HG02870 (cell line): ENCODE results near the gene ABHD12.
A peak's percentile ranks its signal among the peaks of the same experiment; 100 is the strongest.
"Not testable (repeated sequence)": the region's sequence is repeated elsewhere in the genome, so short reads cannot be mapped to it uniquely, and the experiment has no call there.

Experiments
- ATAC-seq: cut with Tn5 transposase; IDR thresholded peaks from one replicate; pipeline ENCODE4 v1.9.1; 2021; ENCODE audit warnings: mild to moderate bottlenecking, moderate library complexity; ENCODE audit not compliant: unreplicated experiment

Gene ABHD12

GRCh38 chr20:25324412-25324811, 66.2 kb downstream of the ABHD12 start:
- ATAC-seq: no peak

DNA sequence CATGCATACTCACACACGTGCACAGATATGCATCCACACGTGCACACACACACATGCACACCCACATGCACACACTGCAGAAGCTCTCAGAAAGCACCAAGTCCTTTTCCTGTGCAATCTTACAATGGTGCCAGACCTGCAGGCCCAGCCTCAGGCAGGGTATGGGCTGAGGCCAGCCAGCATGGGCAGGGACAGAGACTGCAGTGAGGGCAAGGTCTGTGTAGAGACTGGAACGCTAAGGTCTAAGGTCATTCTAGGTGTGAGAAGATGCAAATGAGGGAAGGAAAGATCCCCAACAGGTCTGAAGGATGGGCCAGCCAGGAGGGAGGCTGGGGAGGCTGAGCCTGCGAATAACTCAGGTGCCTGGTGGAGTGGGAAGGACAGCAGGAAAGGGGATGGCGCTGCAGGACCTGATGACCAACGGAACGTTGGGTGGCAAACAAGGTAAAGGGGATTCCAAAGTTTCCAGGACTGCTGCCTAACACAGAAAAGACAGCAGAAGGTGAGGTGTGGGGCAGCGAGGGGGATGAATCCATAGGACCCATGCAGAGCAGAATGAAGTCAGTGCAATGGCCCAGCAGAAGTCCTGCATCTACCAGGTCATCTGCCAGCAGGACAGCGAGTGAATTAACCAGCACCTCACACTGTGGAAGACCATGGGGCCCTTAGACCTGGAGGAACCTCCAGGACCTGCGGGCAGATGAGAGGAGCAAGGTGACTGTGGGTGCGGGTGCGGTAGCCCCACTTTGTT, 67.0 kb downstream of the ABHD12 start:
- ATAC-seq: no peak

DNA sequence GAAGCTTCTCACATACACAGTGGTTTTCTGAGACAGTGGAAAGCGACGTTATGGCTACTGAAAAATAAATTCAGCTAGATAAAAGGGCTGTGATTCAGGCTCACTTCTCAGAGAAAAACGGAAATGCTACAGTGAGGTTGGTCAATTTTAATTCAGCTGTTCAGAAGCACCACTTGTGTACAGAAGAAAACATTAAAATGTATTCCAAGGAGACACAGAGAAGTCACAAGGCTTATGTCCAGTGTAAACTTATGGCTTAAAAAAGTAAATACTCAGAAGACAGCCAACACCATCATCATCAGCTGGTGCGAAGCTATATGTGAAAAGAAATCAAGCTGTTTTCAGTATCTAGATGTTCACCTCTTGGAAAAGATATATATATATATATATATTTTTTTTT, 68.6 kb downstream of the ABHD12 start:
- ATAC-seq: no peak

GRCh38 chr20:25321262-25321831, 69.3 kb downstream of the ABHD12 start:
- no peak for ATAC-seq

- ATAC-seq: no peak
These were observed 70.4 kb downstream of the ABHD12 start for GRCh38 chr20:25320035-25320800.

DNA sequence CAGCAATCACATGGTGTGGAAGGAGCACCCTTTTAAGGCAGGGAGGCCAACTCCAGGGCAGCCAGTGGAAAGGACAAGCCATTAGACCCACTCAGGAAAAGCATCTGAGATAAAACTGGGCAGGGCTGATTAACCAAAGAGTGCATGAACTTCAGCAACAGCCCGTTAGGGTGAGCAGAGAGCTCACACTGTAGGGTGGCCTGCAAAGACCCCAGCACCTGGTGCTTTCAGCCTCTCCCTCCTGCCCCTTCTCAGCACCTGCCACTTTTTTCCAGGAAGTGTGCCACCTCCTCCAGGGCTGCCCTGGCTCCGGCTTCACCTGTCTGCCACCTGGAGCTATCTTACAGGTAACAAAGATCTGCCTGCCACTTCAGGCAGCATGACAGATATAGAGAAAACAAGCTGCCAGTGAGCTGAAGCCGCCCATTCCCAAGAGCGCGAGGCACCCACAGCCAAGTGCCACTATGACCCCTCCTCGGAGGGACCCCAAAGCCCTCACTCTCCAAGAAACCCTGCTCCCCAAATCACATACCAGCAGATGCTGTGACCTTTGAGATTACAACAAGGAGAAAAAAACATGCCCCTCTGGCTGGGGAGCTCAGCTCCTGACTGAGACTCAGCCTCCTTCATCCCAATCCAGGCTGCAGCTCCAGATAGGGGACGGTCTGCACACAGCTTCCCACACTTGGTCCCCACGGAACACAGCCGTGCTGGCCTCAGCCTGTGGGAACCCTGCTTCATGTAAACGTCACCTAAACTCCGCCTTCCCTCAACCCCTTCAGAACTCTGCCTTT, 71.2 kb downstream of the ABHD12 start:
- no peak for ATAC-seq

DNA sequence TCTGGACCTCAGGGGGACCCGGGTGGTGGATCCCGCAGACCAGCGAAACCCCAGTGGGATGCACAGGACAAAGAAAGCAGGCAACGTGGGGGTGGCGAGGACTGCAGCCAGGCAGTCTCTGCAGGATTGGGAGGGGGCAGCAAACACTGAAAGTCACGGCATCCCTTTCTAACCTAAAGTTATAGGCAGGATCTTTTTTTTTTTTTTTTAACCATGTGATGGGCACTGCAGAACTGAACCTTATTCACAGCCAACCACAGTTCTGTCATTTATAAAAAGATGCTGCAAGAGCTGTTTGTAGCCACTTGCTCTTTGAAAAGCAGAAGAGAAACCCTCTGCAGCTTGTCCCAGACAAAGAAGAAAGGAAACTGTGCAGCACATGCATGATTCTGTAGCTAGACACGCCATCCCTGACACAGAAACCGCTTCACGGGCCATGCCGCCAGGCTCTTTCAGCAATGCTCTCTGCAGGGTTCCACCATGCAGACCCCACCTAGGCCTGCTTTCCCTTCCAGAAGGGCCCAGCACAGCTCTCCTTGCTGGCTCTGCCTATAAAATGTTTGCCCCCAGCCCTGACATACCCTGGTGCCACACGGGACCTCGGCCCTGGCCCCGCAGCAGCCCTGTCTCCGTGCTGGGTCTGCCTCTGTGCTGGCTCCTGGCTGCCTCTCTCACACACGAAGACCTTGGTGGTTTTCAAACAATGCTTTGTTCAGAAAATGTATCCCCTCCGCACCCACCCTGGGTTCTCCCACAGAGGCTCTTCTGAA, 72.0 kb downstream of the ABHD12 start:
- peak; percentile 96 for ATAC-seq

GRCh38 chr20:25317351-25318075, 73.1 kb downstream of the ABHD12 start:
- no peak for ATAC-seq

DNA sequence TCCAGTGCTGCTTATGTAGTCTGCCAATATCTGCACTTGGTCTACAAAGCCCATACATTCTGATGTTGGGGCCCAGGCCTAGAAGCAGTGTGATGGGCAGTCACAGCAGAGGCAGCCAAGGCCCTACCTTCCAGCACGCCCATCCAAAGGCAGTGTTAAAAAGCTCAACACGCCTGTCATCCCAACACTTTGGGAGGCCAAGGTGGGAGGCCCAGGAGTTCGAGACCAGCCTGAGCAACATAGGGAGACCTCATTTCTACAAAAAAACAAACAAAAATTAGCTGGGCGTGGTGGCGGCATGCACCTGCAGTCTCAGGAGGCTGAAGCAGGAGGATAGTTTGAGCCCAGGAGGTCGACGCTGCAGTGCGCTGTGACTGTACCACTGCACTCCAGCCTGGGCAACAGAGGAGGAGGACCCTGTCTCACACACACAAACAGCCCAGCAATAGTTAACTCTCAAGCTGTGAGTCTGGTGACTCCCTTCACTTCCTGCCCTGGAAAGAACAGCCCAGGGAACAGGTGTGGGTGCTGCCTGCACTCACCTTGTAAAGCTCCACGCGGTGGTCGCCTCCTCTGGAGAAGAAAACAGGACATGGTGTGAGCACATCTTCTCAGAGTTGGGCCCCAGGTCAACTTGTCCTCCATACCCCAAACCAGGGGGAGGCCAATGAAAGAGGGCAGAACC, 74.0 kb downstream of the ABHD12 start:
- no peak for ATAC-seq

DNA sequence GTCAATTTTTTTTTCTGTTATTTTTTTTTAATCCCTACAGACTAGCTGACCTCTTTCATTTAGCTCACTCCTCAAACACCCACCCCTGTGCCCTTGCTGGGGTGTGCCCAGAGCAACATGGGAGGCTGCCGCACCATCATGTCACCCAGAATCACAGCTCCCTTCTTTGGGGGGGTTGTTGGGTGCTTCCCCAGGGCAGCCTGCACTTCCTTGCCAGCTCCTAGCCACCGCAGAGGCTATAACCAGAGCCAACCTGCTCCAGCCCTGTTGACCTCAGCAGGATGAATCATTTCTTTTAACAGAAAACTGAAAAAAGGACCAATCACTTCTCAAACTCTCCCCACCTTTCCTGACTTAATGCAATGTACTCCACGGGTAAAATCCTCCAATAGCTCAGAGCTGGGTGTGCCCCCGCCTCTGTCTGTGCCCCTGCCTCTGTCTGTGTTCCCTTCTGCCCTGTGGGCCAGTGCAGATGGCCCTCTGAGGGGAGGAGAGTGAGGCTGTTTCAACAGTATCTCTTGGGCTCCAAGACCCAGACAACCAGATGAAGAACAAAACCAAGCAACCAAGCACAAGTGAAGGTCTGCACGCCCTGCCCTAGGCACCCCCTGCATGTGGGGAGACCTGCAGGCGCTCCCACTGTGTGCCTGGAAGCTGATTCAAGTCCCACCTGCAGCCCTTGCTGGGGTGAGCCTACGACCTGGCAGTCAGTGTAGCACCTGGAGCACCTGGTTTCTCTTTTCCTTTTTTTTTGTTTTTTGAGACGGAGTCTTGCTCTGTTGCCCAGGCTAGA, 75.0 kb downstream of the ABHD12 start:
- ATAC-seq: no peak

- ATAC-seq: no peak
These were observed 75.9 kb downstream of the ABHD12 start for GRCh38 chr20:25314497-25315417.

DNA sequence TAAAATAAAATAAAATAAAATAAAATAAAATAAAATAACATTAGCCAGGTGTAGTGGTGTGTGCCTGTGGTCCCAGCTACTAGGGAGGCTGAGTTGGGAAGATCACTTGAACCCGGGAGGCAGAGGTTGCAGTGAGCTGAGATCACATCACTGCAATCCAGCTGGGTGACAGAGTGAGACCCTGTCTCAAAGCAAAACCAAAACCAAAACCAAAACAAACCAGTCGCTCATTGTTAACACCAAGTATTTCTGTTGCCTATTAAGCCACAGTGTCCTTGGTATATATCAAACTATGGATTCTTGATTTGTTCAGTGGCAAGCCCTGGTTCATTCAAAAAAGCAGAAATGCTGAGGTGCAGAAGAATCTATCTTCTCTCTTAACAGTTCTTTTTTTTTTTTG, 77.0 kb downstream of the ABHD12 start:
- ATAC-seq: no peak

GRCh38 chr20:25312716-25313115, 77.9 kb downstream of the ABHD12 start:
- ATAC-seq: not testable (repeated sequence)

GRCh38 chr20:25310921-25311728, 79.5 kb downstream of the ABHD12 start:
- ATAC-seq: no peak

- peak; percentile 92 for ATAC-seq
These were observed 80.2 kb downstream of the ABHD12 start for GRCh38 chr20:25310268-25310920.
